GM23248 (cell line): ENCODE results near the gene FGD5. TPM values are rescaled to one million over a fixed set of nuclear protein-coding genes. Genes with fewer than 3 reads are reported as not detected.

Experiments used
- DNase-seq: peaks from one replicate; pipeline ENCODE4 v3.0.0-alpha.2; 2015
- H2AFZ ChIP-seq: fragments of 200-600 bp; sonication (generic); 2 replicates; pipeline ENCODE4 v1.6.1; 2016; ENCODE audit warnings: antibody characterized with exemption
- H3F3A ChIP-seq: fragments of 200-600 bp; sonication (generic); 2 replicates; pipeline ENCODE4 v1.6.1; 2016; ENCODE audit warnings: mild to moderate bottlenecking, antibody characterized with exemption, mixed run types; ENCODE audit not compliant: insufficient read depth
- H3K27ac ChIP-seq: fragments of 200-600 bp; sonication (generic); 2 replicates; pipeline ENCODE4 v1.5.1; 2016; ENCODE audit warnings: mild to moderate bottlenecking
- H3K27me3 ChIP-seq: fragments of 200-600 bp; sonication (generic); replicated peaks from 2 replicates; pipeline ENCODE4 v1.6.1; 2016; ENCODE audit warnings: mild to moderate bottlenecking; ENCODE audit not compliant: insufficient read depth
- H3K36me3 ChIP-seq: fragments of 200-600 bp; sonication (generic); 2 replicates; pipeline ENCODE4 v1.6.1; 2016; ENCODE audit warnings: low read depth, mild to moderate bottlenecking
- H3K4me1 ChIP-seq: fragments of 200-600 bp; sonication (generic); 2 replicates; pipeline ENCODE4 v1.6.1; 2016; ENCODE audit warnings: mild to moderate bottlenecking; ENCODE audit not compliant: insufficient read depth
- H3K4me2 ChIP-seq: fragments of 200-600 bp; sonication (generic); one replicate; pipeline ENCODE4 v1.6.1; 2016; ENCODE audit warnings: mild to moderate bottlenecking; ENCODE audit not compliant: unreplicated experiment
- H3K4me3 ChIP-seq: fragments of 200-600 bp; sonication (generic); 2 replicates; pipeline ENCODE4 v1.5.1; 2016; ENCODE audit warnings: mild to moderate bottlenecking
- H3K79me2 ChIP-seq: fragments of 200-600 bp; sonication (generic); 2 replicates; pipeline ENCODE4 v1.6.1; 2016; ENCODE audit warnings: mild to moderate bottlenecking; ENCODE audit not compliant: insufficient read depth
- H3K9ac ChIP-seq: fragments of 200-600 bp; sonication (generic); 2 replicates; pipeline ENCODE4 v1.6.1; 2016; ENCODE audit warnings: mild to moderate bottlenecking
- H3K9me2 ChIP-seq: fragments of 200-600 bp; sonication (generic); 2 replicates; pipeline ENCODE4 v1.6.1; 2016; ENCODE audit warnings: mixed run types, mild to moderate bottlenecking, moderate library complexity; ENCODE audit not compliant: insufficient read depth
- H3K9me3 ChIP-seq: fragments of 200-600 bp; sonication (generic); one replicate; pipeline ENCODE4 v1.6.1; 2017; ENCODE audit warnings: low read depth
- H4K20me1 ChIP-seq: fragments of 200-600 bp; sonication (generic); 2 replicates; pipeline ENCODE4 v1.6.0; 2016; ENCODE audit not compliant: insufficient read depth
- EZH2 ChIP-seq: fragments of 200-600 bp; sonication (generic); IDR thresholded peaks from 2 replicates; pipeline ENCODE4 v1.6.1; 2018; ENCODE audit warnings: antibody characterized with exemption, mild to moderate bottlenecking; ENCODE audit not compliant: insufficient read depth, poor library complexity, severe bottlenecking
- EZH2phosphoT487 ChIP-seq: fragments of 200-600 bp; sonication (generic); IDR thresholded peaks from 2 replicates; pipeline ENCODE4 v1.6.1; 2018; ENCODE audit warnings: antibody characterized with exemption, moderate library complexity, mild to moderate bottlenecking, low read depth; ENCODE audit not compliant: insufficient read depth
- WGBS, 2 experiments: methylation state at CpG; one replicate each; pipeline ENCODE4 v1.1.6; 2015 to 2017; ENCODE audit warnings: low lambda C conversion rate in 2 of 2, low coverage in 1 of 2; ENCODE audit errors: missing lambda C conversion rate in 2 of 2; 5-methylcytosine and 5-hydroxymethylcytosine counted together
- in situ Hi-C: fragments of 300-500 bp; cut with MboI; formaldehyde crosslinking; loops from 2 replicates; pipeline ENCODE4 v1.15.0; 2020
- polyA plus RNA-seq: library from polyadenylated mRNA; unstranded; fragments of >200 nt; fragmentation: Nextera tagmentation; extraction: Ambion mirVana; gene quantifications from 2 replicates; pipeline ENCODE4 v1.2.1, GENCODE V29; 2016
- total RNA-seq: library from RNA; depleted of rRNA; stranded (reverse); fragments of >200 nt; shearing (Covaris generic); gene quantifications from 2 replicates; pipeline ENCODE4 v1.2.3, GENCODE V29; 2014

Gene FGD5
- total and polyA plus RNA-seq, 2 experiments from 2014 or later = not detected

DNA sequence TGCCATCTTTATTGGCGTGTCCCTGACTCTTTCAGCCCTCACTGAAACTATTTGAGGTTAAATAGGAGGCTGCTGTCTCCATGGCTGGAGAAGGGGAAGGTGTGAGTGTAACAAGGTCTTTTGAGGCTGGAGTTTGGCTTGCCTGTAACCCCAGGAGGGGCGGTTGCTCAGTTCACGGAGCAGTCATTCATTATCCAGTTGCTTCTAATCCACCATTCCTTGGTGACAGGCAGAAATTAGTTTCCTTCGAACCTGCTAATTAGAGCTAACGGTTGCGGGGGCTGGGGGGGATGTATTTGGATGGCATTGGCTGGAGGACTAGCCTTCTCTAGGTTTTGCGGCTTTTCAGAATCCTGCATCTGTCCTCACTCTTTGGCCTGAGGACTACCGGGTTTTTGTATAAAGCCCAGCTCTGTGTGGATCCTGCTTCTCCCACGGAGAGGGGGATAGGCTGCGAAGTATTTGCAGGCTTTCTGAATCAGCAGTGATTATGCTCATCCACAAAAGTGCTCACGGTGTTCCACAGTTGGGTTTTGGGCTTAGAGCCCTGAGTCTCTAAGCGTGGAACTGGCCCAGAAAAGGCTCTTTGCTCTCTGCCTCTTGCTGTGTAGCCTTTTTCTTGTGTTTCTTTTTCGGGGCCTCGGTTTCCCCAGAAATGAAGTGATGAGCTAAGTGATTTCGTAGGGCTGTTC, 18.6 kb downstream of the FGD5 start:
- no peaks in the 10 kb centered on the region for H3K9me2 ChIP-seq
- H3K4me3 ChIP-seq = no peak overlapping the region
- H3K36me3 ChIP-seq = no peaks in the 10 kb centered on the region
- H3K27me3 ChIP-seq = peaks cover 77% of the 10 kb centered on the region
- WGBS, 2 experiments = 30% methylated on average over 15 of the region's 15 CpGs
- H4K20me1 ChIP-seq = no peaks in the 10 kb centered on the region
- no peak overlapping the region for H3K27ac ChIP-seq
- H3K9me3 ChIP-seq = no peaks in the 10 kb centered on the region
- no peak overlapping the region for H3K4me2 ChIP-seq
- no peaks in the 10 kb centered on the region for H3K4me1 ChIP-seq
- in situ Hi-C loops = no loop called here
- DNase-seq = no peak
- no peaks in the 10 kb centered on the region for H3F3A ChIP-seq
- H3K9ac ChIP-seq = no peak overlapping the region
- H2AFZ ChIP-seq = no peak overlapping the region
- no peak for TF ChIP-seq EZH2
- no peak for TF ChIP-seq EZH2phosphoT487
- H3K79me2 ChIP-seq = no peaks in the 10 kb centered on the region

DNA sequence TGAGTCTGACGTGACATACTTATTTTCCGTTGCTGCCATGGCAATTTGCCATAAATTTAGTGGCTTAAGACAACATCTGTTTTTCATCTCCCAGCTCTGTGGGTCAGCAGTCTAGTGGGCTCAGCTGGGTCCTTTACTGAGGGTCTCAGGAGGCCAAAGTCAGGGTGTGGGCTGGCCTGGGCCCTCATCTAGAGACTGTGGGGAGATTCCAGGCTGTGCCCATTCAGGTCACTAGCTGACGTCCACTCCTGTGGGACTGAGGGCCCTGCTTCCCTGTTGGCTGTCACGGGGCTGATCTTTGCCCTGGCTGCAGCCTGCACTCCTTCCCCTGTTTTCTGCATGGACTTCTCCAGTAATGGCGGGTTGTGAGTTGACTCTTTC, 19.1 kb downstream of the FGD5 start:
- H3K4me1 ChIP-seq = no peaks in the 10 kb centered on the region
- no peak overlapping the region for H3K4me2 ChIP-seq
- no peaks in the 10 kb centered on the region for H3K9me2 ChIP-seq
- TF ChIP-seq EZH2 (no peak), EZH2phosphoT487 (no peak)
- H3K27ac ChIP-seq = no peak overlapping the region
- no peaks in the 10 kb centered on the region for H3K9me3 ChIP-seq
- H3F3A ChIP-seq = no peaks in the 10 kb centered on the region
- in situ Hi-C loops = no loop called here
- 45 to 46% methylated on average over 5 of the region's 5 CpGs for WGBS, 2 experiments
- no peak overlapping the region for H3K4me3 ChIP-seq
- H3K27me3 ChIP-seq = peaks cover 74% of the 10 kb centered on the region
- no peak overlapping the region for H3K9ac ChIP-seq
- no peak for DNase-seq
- H4K20me1 ChIP-seq = no peaks in the 10 kb centered on the region
- no peaks in the 10 kb centered on the region for H3K79me2 ChIP-seq
- H2AFZ ChIP-seq = no peak overlapping the region
- H3K36me3 ChIP-seq = no peaks in the 10 kb centered on the region

DNA sequence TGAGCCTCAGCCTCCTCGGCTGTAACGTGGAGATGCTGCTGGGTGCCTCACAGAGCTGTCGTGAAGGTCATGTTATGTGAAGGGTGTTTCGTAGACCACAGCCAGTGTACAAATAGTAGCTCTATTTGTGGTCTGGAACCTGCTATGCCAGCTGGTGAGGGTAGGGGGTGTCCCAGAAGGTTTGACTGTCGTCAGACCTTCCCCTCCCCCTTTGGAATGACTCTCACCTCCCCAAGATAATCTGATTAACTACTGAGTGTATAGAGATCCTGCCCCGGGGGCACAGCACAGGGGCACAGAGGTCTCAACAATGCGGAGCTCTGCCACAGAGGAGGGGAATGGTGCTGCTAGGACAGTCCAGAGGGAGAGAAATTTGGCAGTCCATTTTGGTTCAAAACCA, 20.5 kb downstream of the FGD5 start:
- Histone ChIP-seq H3K4me2 (no peak overlapping the region), H3K9ac (no peak overlapping the region), H4K20me1 (no peaks in the 10 kb centered on the region), H3K79me2 (no peaks in the 10 kb centered on the region), H3K36me3 (no peaks in the 10 kb centered on the region), H3K27ac (no peak overlapping the region), H3K9me2 (no peaks in the 10 kb centered on the region), H2AFZ (no peak overlapping the region), H3K9me3 (no peaks in the 10 kb centered on the region), H3F3A (no peaks in the 10 kb centered on the region), H3K4me3 (no peak overlapping the region), H3K27me3 (peaks cover 63% of the 10 kb centered on the region), H3K4me1 (no peaks in the 10 kb centered on the region)
- WGBS, 2 experiments = 48 to 63% methylated on average over 7 of the region's 7 CpGs
- no peak for DNase-seq
- TF ChIP-seq EZH2 (no peak), EZH2phosphoT487 (no peak)
- in situ Hi-C loops = no loop called here

DNA sequence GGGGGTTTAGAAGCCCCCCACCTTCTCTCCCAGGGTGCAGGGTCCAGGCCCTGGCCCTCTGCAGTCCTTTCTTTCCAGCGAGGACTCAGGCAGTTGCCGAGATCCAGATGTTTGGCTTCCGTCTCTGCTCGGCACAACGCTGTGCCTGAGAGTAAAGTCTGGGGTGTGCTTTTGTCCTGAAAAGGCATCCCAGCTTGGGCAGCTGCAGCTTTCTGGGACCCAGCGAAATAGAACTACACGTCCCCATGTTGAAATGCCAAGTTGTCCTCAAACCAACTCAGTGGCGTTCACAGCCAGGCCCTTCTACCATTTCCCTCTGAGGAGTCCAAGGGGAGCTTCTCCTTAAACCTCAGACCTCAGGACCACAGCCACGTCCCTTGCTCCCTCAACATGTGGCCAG, 23.1 kb downstream of the FGD5 start:
- peaks cover 72% of the 10 kb centered on the region for H3K27me3 ChIP-seq
- H4K20me1 ChIP-seq = no peaks in the 10 kb centered on the region
- no peak overlapping the region for H3K4me2 ChIP-seq
- no peak overlapping the region for H3K9ac ChIP-seq
- WGBS, 2 experiments = 8 to 15% methylated on average over 9 of the region's 9 CpGs
- no peaks in the 10 kb centered on the region for H3K4me1 ChIP-seq
- H3K79me2 ChIP-seq = no peaks in the 10 kb centered on the region
- no peak overlapping the region for H2AFZ ChIP-seq
- H3K9me2 ChIP-seq = no peaks in the 10 kb centered on the region
- DNase-seq = no peak
- in situ Hi-C loops = no loop called here
- no peaks in the 10 kb centered on the region for H3K9me3 ChIP-seq
- H3K4me3 ChIP-seq = no peak overlapping the region
- no peak for TF ChIP-seq EZH2
- no peak for TF ChIP-seq EZH2phosphoT487
- H3F3A ChIP-seq = no peaks in the 10 kb centered on the region
- no peak overlapping the region for H3K27ac ChIP-seq
- H3K36me3 ChIP-seq = no peaks in the 10 kb centered on the region

DNA sequence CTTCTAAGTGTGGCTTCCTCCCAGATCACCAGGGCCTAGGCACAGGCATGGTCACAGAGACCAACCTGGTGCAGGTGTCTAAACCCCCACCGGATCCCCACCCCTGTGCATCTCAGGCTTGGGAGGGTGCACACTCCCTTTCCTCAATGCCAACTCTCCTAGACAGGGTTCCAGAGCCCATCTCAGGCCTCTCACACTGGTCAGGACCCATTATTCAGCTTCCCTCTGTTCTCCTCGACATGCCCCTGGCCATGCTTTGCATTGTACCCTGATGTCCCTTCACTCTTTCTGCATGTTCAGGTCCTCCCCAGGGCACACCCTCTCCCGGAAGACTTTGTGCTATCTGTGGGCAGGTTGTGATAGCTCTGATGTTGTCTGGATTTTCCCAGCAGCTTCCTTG, 23.5 kb downstream of the FGD5 start:
- H3K4me2 ChIP-seq = no peak overlapping the region
- no peaks in the 10 kb centered on the region for H3K9me2 ChIP-seq
- 64 to 76% methylated on average over 3 of the region's 3 CpGs for WGBS, 2 experiments
- in situ Hi-C loops = no loop called here
- H3K9me3 ChIP-seq = no peaks in the 10 kb centered on the region
- no peak overlapping the region for H3K4me3 ChIP-seq
- DNase-seq = no peak
- H3K4me1 ChIP-seq = no peaks in the 10 kb centered on the region
- H3K27me3 ChIP-seq = peaks cover 72% of the 10 kb centered on the region
- no peak for TF ChIP-seq EZH2phosphoT487
- TF ChIP-seq EZH2 = no peak
- no peak overlapping the region for H3K27ac ChIP-seq
- no peaks in the 10 kb centered on the region for H3F3A ChIP-seq
- no peaks in the 10 kb centered on the region for H4K20me1 ChIP-seq
- H3K36me3 ChIP-seq = no peaks in the 10 kb centered on the region
- no peak overlapping the region for H3K9ac ChIP-seq
- no peaks in the 10 kb centered on the region for H3K79me2 ChIP-seq
- no peak overlapping the region for H2AFZ ChIP-seq
